Smooth muscle cell (in vitro differentiated cells): Measurements from ENCODE around the gene RARB. TPM values are rescaled to one million over a fixed set of nuclear protein-coding genes. Genes with fewer than 3 reads are reported as not detected.

Experiments used
- DNase-seq: peaks from one replicate; lab custom pipeline; 2025; ENCODE audit not compliant: unreplicated experiment; lab: John Stamatoyannopoulos, UW
- H2AFZ ChIP-seq: fragments of 200-600 bp; sonication (generic); 2 replicates; pipeline ENCODE4 v1.6.0; 2016; ENCODE audit warnings: antibody characterized with exemption, low read depth, mild to moderate bottlenecking
- H3F3A ChIP-seq: fragments of 200-600 bp; sonication (generic); 2 replicates; pipeline ENCODE4 v1.6.0; 2017; ENCODE audit warnings: antibody characterized with exemption, low read depth
- H3K27ac ChIP-seq: fragments of 200-600 bp; sonication (generic); 2 replicates; pipeline ENCODE4 v1.5.1; 2016; ENCODE audit warnings: low read depth, mild to moderate bottlenecking
- H3K27me3 ChIP-seq: fragments of 200-600 bp; sonication (generic); 2 replicates; pipeline ENCODE4 v1.6.1; 2016; ENCODE audit warnings: low read depth, mild to moderate bottlenecking
- H3K36me3 ChIP-seq: fragments of 200-600 bp; sonication (generic); 2 replicates; pipeline ENCODE4 v1.5.1; 2016; ENCODE audit warnings: low read depth
- H3K4me1 ChIP-seq: fragments of 200-600 bp; sonication (generic); 2 replicates; pipeline ENCODE4 v1.5.1; 2016; ENCODE audit warnings: low read depth
- H3K4me2 ChIP-seq: fragments of 200-600 bp; sonication (generic); 2 replicates; pipeline ENCODE4 v1.6.0; 2016; ENCODE audit warnings: mild to moderate bottlenecking
- H3K4me3 ChIP-seq: fragments of 200-600 bp; sonication (generic); 2 replicates; pipeline ENCODE4 v1.5.1; 2016; ENCODE audit warnings: mild to moderate bottlenecking
- H3K79me2 ChIP-seq: fragments of 200-600 bp; sonication (generic); 2 replicates; pipeline ENCODE4 v1.6.0; 2016; ENCODE audit warnings: low read depth, mild to moderate bottlenecking
- H3K9ac ChIP-seq: fragments of 200-600 bp; sonication (generic); 2 replicates; pipeline ENCODE4 v1.6.0; 2016; ENCODE audit warnings: low read depth
- H3K9me3 ChIP-seq: fragments of 200-600 bp; sonication (generic); replicated peaks from 2 replicates; pipeline ENCODE4 v1.5.1; 2016; ENCODE audit warnings: low read depth
- H4K20me1 ChIP-seq: fragments of 200-600 bp; sonication (generic); 2 replicates; pipeline ENCODE4 v1.6.0; 2016; ENCODE audit warnings: low read depth
- WGBS: methylation state at CpG from one replicate; pipeline ENCODE4 v1.1.7; 2016; ENCODE audit warnings: low lambda C conversion rate; 5-methylcytosine and 5-hydroxymethylcytosine counted together
- polyA plus RNA-seq: library from polyadenylated mRNA; unstranded; fragments of >200 nt; fragmentation: Nextera tagmentation; extraction: Ambion mirVana; gene quantifications from 2 replicates; pipeline ENCODE4 v1.2.1, GENCODE V29; 2016
- total RNA-seq: library from RNA; depleted of rRNA; stranded (reverse); fragments of >200 nt; gene quantifications from 2 replicates; pipeline ENCODE4 v1.2.3, GENCODE V29; 2014
- TF ChIP-seq, protein P1 (sequence below): fragments of 200-600 bp; sonication (generic); IDR thresholded peaks from 2 replicates; pipeline ENCODE4 v1.5.1; 2017; ENCODE audit warnings: borderline replicate concordance, mild to moderate bottlenecking, antibody characterized with exemption; ENCODE audit not compliant: insufficient read depth, poor library complexity, severe bottlenecking

RARB gene
- total and polyA plus RNA-seq, 2 experiments from 2014 or later: 88.1 to 106 TPM

DNA sequence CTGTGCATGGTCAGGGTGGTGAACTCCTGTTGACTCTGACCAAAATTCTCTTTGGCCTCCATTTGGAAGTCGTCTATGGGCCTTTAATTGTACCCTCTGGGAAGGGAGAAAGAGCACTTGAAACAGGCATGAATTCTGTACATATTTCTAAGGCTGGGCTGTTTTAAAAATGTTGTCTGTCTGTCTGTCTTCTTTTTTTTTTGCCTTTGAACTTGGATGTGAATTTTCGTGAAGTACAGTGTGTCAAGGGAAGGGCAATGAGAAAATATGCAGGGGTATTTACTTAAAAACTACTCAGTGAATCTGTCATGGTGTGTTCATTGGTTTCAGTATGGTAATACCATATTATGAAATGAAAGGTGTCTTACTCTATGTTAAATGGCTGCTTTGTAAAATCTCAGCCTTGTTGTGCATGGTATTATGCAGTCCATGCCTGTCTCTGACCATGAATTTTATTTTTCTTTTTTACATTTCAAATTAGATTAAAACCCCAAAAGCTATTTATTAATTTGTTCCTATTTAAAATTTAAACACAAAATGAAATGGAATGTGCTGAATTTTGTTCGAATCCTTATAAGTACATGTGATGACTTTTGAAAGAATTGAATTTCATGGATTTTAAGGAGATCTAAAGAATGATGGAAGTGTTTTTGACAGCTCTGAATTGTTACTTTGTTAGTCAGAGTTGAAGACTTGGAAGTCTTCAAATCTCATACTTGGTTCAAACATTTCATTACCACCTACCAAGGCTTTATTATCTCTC, 51.1 kb downstream of the RARB start:
- Histone ChIP-seq H2AFZ (no peak overlapping the region), H3K27me3 (no peaks in the 10 kb centered on the region), H3K4me3 (no peak overlapping the region), H3K27ac (peak overlapping the region; percentile 34), H3K9me3 (no peaks in the 10 kb centered on the region), H3K4me1 (peaks cover 21% of the 10 kb centered on the region), H3K36me3 (no peaks in the 10 kb centered on the region), H3K79me2 (peaks cover 94% of the 10 kb centered on the region), H3K4me2 (peak overlapping the region; percentile 43), H3F3A (no peaks in the 10 kb centered on the region), H4K20me1 (peaks cover 5% of the 10 kb centered on the region), H3K9ac (no peak overlapping the region)
- DNase-seq: no peak
- TF ChIP-seq, protein P1, sequence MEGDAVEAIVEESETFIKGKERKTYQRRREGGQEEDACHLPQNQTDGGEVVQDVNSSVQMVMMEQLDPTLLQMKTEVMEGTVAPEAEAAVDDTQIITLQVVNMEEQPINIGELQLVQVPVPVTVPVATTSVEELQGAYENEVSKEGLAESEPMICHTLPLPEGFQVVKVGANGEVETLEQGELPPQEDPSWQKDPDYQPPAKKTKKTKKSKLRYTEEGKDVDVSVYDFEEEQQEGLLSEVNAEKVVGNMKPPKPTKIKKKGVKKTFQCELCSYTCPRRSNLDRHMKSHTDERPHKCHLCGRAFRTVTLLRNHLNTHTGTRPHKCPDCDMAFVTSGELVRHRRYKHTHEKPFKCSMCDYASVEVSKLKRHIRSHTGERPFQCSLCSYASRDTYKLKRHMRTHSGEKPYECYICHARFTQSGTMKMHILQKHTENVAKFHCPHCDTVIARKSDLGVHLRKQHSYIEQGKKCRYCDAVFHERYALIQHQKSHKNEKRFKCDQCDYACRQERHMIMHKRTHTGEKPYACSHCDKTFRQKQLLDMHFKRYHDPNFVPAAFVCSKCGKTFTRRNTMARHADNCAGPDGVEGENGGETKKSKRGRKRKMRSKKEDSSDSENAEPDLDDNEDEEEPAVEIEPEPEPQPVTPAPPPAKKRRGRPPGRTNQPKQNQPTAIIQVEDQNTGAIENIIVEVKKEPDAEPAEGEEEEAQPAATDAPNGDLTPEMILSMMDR: no peak
- 76% methylated on average over 3 of the region's 3 CpGs for WGBS

GRCh38 chr3:25479727-25480010, 51.6 kb downstream of the RARB start:
- 19% methylated on average over 1 of the region's 1 CpG for WGBS
- peaks cover 94% of the 10 kb centered on the region for H3K79me2 ChIP-seq

DNA sequence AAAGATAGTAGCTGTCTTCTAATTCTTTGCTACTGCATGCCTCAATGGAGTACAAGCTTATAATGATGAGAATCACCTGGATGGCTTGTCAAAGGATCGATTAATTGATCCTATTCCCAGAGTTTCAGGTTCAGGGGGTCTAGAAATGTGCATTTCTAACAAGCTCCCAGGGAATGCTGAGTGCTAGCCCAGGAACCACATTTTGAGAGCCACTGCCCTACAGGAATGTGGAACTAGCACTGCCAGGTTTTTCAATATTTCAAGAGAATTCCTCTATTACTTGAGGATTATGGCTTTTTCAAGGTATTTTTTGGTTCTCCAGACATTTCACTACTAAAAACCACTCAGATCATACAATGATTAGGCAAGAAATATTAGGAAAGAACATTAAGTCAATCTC, 52.7 kb downstream of the RARB start:
- H3K9ac ChIP-seq: no peak overlapping the region
- H3K9me3 ChIP-seq: no peaks in the 10 kb centered on the region
- TF ChIP-seq, protein P1: no peak
- no peaks in the 10 kb centered on the region for H3K36me3 ChIP-seq
- H3K4me2 ChIP-seq: peak overlapping the region; percentile 43
- H2AFZ ChIP-seq: no peak overlapping the region
- no peak for DNase-seq
- H3K27me3 ChIP-seq: no peaks in the 10 kb centered on the region
- H3K79me2 ChIP-seq: peaks cover 94% of the 10 kb centered on the region
- H4K20me1 ChIP-seq: peaks cover 5% of the 10 kb centered on the region
- H3K4me1 ChIP-seq: peaks cover 20% of the 10 kb centered on the region
- peak overlapping the region; percentile 34 for H3K27ac ChIP-seq
- 95% methylated on average over 1 of the region's 1 CpG for WGBS
- H3F3A ChIP-seq: no peaks in the 10 kb centered on the region
- no peak overlapping the region for H3K4me3 ChIP-seq

More at GRCh38 chr3:25479727-25480010, 51.6 kb downstream of the RARB start:
- H3K4me1 ChIP-seq: peaks cover 20% of the 10 kb centered on the region
- H2AFZ ChIP-seq: no peak overlapping the region
- no peaks in the 10 kb centered on the region for H3K36me3 ChIP-seq
- peak overlapping the region; percentile 34 for H3K27ac ChIP-seq
- DNase-seq: no peak
- no peaks in the 10 kb centered on the region for H3F3A ChIP-seq
- H3K9me3 ChIP-seq: no peaks in the 10 kb centered on the region
- H3K9ac ChIP-seq: no peak overlapping the region
- peak overlapping the region; percentile 43 for H3K4me2 ChIP-seq
- H4K20me1 ChIP-seq: peaks cover 5% of the 10 kb centered on the region
- no peaks in the 10 kb centered on the region for H3K27me3 ChIP-seq
- no peak overlapping the region for H3K4me3 ChIP-seq
- TF ChIP-seq, protein P1: no peak

DNA sequence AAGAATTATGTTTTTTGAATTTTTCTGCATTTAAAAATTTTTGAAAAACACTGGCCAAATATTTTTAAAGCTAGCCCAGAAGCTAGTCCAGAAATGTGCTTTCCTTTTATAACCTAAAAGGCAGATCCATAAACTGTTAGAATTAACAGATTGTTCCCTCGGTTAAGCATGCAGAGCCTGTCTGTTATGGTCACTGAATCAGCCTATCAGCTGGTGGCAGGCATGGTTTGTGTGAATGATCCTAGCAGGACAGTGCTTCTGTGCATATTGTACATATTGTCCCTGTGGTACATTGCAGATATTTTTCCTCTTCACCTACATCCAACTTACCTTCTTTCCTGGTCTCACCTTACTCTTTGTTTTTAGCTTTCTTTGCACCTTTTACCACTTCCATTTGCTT, 53.3 kb downstream of the RARB start:
- peak overlapping the region; percentile 34 for H3K27ac ChIP-seq
- no peaks in the 10 kb centered on the region for H3K27me3 ChIP-seq
- no peaks in the 10 kb centered on the region for H3F3A ChIP-seq
- peaks cover 94% of the 10 kb centered on the region for H3K79me2 ChIP-seq
- no peak for DNase-seq
- no peak overlapping the region for H3K9ac ChIP-seq
- no peaks in the 10 kb centered on the region for H3K36me3 ChIP-seq
- peaks cover 10% of the 10 kb centered on the region for H4K20me1 ChIP-seq
- no peaks in the 10 kb centered on the region for H3K9me3 ChIP-seq
- WGBS: 5% methylated on average over 1 of the region's 1 CpG
- H3K4me3 ChIP-seq: no peak overlapping the region
- peak overlapping the region; percentile 43 for H3K4me2 ChIP-seq
- TF ChIP-seq, protein P1: no peak
- H2AFZ ChIP-seq: no peak overlapping the region
- peaks cover 20% of the 10 kb centered on the region for H3K4me1 ChIP-seq
